ENCODE data around the gene FLNC. TPM values are rescaled to one million over a fixed set of nuclear protein-coding genes. Genes with fewer than 3 reads are reported as not detected.

FLNC gene
- total RNA-seq, 4 donors from 2014 or later, result 3.0 to 27.3 (median 7.5) TPM

DNA sequence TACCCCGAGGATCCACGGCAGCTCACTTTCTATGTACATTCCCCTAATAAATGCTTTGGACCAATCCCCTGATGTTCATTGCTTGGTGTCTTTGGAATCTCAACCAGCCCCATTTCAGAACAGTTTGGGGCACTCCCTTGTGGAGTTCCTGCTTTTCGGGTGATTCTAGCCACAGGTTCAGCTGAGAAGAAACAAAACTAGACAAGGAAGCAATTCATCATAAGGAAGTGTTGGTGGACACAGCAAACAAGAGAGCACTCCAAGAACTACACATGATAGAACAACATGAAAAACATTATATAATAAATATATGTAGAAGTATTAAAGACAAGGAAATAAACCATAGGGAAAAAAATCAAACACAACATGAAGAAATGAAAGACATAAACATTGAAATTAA, 44.5 kb upstream of the FLNC start:
- 76 to 88% methylated on average over 2 to 3 of the region's 3 CpGs for WGBS, 2 donors
- no peaks in the 10 kb centered on the region for H3K36me3 ChIP-seq
- H3K27ac ChIP-seq, result no peak overlapping the region
- H3K4me3 ChIP-seq, result no peak overlapping the region
- intact Hi-C loops (cut with DNase I), result no loop called here
- no peak for DNase-seq
- peaks cover 0 to 24% (median 0%) of the 10 kb centered on the region in 3 donors for H3K4me1 ChIP-seq
- H3K27me3 ChIP-seq, result peaks cover 0 to 6% (median 0%) of the 10 kb centered on the region in 4 donors
- no peak for TF ChIP-seq POLR2A (IDR thresholded peaks at IDR 0.05)
- H3K9me3 ChIP-seq, result no peaks in the 10 kb centered on the region

DNA sequence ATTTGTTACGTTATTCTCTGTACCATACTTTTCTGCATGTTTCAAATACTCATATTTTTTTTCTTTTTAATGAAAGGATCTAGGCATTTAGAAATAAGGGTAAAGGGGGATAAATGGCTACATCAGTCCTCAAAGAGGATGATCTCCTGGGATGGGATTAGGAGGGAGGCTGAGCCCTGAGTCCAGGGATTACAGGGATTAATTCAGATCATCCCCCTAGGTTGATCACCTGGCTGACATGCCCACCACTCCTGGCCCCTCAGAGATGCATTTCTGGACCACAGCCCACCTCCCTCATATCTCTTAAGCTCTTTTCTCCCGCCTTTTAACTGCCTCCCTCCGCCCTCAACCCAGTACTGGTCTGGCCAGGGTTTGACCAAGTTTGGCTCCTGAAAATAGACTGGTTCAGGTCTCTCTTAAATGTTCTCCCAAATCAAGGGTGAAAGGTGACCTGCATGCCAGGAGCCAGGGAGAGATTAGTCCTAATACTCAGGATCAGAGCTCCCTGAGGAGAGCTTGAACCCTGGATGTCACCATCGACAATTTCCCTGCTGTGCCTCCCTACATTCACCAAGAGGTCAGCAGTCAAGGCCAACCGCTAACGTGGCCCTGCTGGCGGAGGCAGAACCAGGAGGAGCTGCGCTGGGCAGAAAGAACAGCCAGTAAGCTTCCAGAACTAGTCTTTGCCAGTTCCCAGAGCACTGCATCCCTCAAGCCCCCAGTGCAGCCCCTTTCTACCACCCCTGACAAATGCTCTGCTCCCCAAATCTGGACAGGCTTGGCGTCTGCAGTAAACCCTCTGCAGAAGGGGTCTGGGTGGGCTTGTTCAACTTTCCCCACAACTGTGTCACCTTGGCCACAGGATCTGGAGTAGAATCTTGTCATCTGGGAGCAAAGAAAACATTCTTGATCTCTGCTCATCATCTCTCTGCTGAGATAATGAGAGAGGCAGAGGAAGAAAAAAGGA, 41.5 kb upstream of the FLNC start:
- Histone ChIP-seq H3K27ac (no peak overlapping the region), H3K9me3 (no peaks in the 10 kb centered on the region), H3K4me1 (peaks cover 9 to 34% (median 9%) of the 10 kb centered on the region in 3 donors), H3K4me3 (no peak overlapping the region), H3K36me3 (no peaks in the 10 kb centered on the region), H3K27me3 (peaks cover 0 to 27% (median 2%) of the 10 kb centered on the region in 4 donors)
- no peak for DNase-seq
- WGBS, 2 donors, result 65 to 73% methylated on average over 3 to 4 of the region's 9 CpGs
- no peak for TF ChIP-seq POLR2A (IDR thresholded peaks at IDR 0.05)
- TF ChIP-seq, protein P1, sequence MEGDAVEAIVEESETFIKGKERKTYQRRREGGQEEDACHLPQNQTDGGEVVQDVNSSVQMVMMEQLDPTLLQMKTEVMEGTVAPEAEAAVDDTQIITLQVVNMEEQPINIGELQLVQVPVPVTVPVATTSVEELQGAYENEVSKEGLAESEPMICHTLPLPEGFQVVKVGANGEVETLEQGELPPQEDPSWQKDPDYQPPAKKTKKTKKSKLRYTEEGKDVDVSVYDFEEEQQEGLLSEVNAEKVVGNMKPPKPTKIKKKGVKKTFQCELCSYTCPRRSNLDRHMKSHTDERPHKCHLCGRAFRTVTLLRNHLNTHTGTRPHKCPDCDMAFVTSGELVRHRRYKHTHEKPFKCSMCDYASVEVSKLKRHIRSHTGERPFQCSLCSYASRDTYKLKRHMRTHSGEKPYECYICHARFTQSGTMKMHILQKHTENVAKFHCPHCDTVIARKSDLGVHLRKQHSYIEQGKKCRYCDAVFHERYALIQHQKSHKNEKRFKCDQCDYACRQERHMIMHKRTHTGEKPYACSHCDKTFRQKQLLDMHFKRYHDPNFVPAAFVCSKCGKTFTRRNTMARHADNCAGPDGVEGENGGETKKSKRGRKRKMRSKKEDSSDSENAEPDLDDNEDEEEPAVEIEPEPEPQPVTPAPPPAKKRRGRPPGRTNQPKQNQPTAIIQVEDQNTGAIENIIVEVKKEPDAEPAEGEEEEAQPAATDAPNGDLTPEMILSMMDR (IDR thresholded peaks at IDR 0.05), result no peak
- intact Hi-C loops (cut with DNase I), result no loop called here

DNA sequence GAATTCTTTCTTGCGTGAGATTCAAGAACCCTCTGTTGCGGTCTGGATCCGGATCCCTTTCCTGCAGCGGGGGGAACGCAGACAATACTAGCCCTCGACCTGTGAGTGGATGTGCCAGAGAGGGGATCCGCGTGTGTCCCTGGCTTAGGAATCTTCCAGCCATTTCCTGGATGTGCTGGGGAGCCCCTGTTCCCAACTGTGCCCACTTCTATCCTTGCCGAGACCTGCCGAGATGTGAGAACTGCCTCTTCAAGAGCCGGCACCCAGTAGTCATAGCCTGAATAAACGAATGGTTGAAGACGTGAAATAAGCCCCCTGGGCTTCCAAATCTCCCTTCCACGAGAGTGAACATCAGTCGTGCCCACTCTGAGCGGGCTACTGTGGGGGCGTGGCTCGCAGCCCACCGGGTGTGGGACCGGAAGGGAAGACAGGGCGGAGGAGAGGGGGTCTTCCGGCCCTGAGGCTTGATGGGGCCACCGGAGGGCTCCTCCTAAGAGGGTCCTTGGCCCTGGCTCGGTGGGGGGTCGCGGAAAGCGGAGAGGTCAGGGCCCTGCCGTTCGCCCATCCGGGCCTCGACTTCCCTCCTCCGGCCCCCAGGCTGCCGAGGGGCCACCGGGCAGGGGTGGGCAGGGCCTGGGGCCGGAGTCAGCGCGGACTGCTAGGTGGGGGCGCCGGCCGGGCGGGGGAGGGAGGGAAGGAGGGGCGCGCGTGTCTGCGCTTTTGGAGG, 39.7 kb upstream of the FLNC start:
- Histone ChIP-seq H3K4me1 (peaks cover 9 to 34% (median 9%) of the 10 kb centered on the region in 3 donors), H3K9me3 (no peaks in the 10 kb centered on the region), H3K4me3 (peak overlapping the region; percentile 61 to 90 (median 76)), H3K27ac (peak overlapping the region; percentile 35 to 71 (median 66)), H3K27me3 (peaks cover 0 to 27% (median 2%) of the 10 kb centered on the region in 4 donors), H3K36me3 (no peaks in the 10 kb centered on the region)
- intact Hi-C loops (cut with DNase I), result no loop called here
- DNase-seq, result no peak
- 32 to 42% methylated on average over 11 to 12 of the region's 45 CpGs for WGBS, 2 donors
- TF ChIP-seq, protein P1 (IDR thresholded peaks at IDR 0.05), result no peak

DNA sequence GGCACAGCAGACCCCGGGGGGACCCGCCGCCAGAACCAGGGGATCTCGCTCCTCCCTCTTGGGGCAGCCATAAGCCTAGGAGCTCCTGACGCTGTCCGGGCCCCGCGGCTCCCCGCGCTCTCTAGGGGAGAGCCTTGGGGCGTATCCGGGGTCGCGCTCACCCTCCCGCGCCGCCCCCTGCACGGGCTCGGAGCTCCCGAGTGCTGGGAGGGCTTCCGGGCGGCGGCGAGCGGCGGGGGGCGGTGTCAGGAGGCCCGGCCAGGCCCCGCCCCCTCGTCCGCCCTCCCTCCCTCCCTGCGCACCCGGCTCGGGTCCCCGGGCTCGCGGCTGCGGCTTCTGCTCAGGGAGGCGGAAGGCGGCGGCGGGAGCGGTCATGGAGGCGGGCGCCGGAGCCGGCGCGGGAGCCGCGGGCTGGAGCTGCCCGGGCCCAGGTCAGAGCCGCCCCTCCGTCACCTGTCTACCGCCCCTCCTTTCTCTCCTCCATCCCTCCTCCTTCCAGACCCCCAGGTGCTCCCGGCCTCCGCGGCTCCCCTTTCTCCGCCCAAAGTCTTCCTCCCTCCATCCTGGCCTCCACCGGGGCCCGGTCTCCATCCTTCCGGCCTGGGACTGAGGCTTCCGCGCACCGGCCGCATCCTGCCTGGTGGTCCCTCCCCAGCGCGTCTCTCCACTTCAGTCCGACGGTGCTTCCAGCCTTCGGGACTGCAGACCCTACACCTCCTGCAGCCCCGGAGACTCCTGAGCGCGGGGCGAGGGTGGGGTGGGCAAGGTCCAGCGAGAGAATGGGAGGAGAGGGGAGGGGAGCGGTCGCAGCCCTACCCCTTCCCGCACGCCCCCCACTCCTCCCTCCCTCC, 38.9 kb upstream of the FLNC start, which contains the start of gene CCDC136:
CCDC136 (plus strand) TSS at position 848 of the 851 bp plus-strand sequence. CDS start 444 bp downstream, outside the sequence.
- 1 to 3% methylated on average over 23 to 26 of the region's 80 CpGs for WGBS, 2 donors
- intact Hi-C loops (cut with DNase I), result no loop called here

More for the DNA sequence above, 38.9 kb upstream of the FLNC start, which contains the start of gene CCDC136:
- Histone ChIP-seq H3K36me3 (no peaks in the 10 kb centered on the region), H3K27ac (peak within 1 kb of the TSS; percentile 35 to 71 (median 66)), H3K9me3 (no peaks in the 10 kb centered on the region), H3K27me3 (peaks cover 0 to 27% (median 2%) of the 10 kb centered on the region in 4 donors), H3K4me1 (peaks cover 9 to 34% (median 9%) of the 10 kb centered on the region in 3 donors), H3K4me3 (peak within 1 kb of the TSS; percentile 61 to 90 (median 76))
- TF ChIP-seq POLR2A (IDR thresholded peaks at IDR 0.05), result peak in 2 of 4 donors; percentile 19 to 42
- TF ChIP-seq, protein P1 (IDR thresholded peaks at IDR 0.05), result no peak
- no peak for DNase-seq

Measured in esophagus squamous epithelium (tissue), 5 donors.